AG04450 (cell line): ENCODE measurements around the gene MYO10. TPM values are rescaled to one million over a fixed set of nuclear protein-coding genes. Genes with fewer than 3 reads are reported as not detected.

Experiments used
- CTCF ChIA-PET: fragments of 300-600, 350-600 bp; formaldehyde crosslinking; extraction: SDS; loops from one replicate; lab custom pipeline; 2022; ENCODE audit warnings: antibody characterized with exemption, inconsistent platforms; lab: Charles Lee
- POLR2A ChIA-PET: fragments of 350-600 bp; formaldehyde crosslinking; extraction: SDS; loops from one replicate; lab custom pipeline; 2021; ENCODE audit warnings: antibody characterized with exemption, inconsistent platforms; lab: Yijun Ruan, JAX
- DNase-seq: peaks from one replicate; pipeline ENCODE4 v3.0.0-alpha.2; 2011; ENCODE audit warnings: low read depth, low spot score
- H3K27ac ChIP-seq: one replicate; pipeline ENCODE4 v1.5.1; 2012; ENCODE audit warnings: low read depth, low read length, control low read depth
- H3K27me3 ChIP-seq: one replicate; pipeline ENCODE4 v1.6.0; 2012; ENCODE audit warnings: low read length; ENCODE audit not compliant: control insufficient read depth, insufficient read depth
- H3K4me3 ChIP-seq: 2 replicates; pipeline ENCODE4 v1.5.1; 2011; ENCODE audit warnings: mild to moderate bottlenecking, low read depth, low read length, control low read depth
- H3K9me3 ChIP-seq: 2 replicates; pipeline ENCODE4 v1.5.1; 2012; ENCODE audit warnings: low read length; ENCODE audit not compliant: control insufficient read depth, insufficient read depth
- polyA plus RNA-seq: library from polyadenylated mRNA; depleted of rRNA; stranded (reverse); fragments of >200 nt; gene quantifications from 2 replicates; pipeline ENCODE4 v1.2.3, GENCODE V29; 2011
- TF ChIP-seq, protein P1 (sequence below): IDR thresholded peaks from 2 replicates; pipeline ENCODE4 v1.5.1; 2011; ENCODE audit warnings: low read depth, low read length, control low read depth, inconsistent platforms

The MYO10 gene
- polyA plus RNA-seq, 1 experiment = 37.0 TPM

DNA sequence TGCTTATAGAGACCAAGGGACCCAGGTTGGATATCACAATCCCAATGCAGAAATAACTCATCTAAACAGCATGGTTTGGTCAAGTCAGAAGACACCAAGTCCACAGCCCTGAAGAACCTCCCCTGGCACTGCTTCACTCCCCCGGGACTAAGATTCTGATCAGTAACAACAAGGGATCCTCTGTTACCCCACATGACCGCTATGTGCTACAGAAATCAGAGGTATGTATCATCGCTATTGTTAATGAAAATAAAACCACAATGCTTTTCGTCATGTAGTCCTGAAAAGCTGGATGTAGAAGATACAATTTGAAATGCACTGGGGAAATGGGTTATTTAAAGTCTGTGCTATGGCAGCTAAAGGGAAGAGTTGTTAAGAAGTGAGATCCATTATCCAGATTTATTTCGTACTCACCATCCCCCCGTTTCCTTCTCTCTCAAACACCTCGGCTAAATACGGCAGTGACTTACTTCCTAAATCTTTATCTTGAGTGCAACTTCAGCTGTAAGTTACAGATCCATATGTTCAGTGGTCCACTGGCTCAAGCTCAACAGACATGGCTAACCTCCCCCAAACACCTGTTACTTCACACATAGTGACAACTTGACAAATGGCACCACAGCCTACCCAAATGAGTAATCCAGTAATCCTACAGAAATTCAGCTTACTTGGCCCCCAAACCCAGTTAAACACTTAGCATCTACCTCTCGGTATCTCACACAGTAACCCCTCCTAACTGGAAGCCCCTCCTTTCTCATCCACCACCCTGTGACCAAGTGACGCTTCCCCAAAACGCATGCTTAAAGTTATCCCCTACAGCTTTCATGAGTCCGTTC lies 129.2 kb downstream of the MYO10 start:
- DNase-seq = no peak
- TF ChIP-seq, protein P1, sequence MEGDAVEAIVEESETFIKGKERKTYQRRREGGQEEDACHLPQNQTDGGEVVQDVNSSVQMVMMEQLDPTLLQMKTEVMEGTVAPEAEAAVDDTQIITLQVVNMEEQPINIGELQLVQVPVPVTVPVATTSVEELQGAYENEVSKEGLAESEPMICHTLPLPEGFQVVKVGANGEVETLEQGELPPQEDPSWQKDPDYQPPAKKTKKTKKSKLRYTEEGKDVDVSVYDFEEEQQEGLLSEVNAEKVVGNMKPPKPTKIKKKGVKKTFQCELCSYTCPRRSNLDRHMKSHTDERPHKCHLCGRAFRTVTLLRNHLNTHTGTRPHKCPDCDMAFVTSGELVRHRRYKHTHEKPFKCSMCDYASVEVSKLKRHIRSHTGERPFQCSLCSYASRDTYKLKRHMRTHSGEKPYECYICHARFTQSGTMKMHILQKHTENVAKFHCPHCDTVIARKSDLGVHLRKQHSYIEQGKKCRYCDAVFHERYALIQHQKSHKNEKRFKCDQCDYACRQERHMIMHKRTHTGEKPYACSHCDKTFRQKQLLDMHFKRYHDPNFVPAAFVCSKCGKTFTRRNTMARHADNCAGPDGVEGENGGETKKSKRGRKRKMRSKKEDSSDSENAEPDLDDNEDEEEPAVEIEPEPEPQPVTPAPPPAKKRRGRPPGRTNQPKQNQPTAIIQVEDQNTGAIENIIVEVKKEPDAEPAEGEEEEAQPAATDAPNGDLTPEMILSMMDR = no peak
- POLR2A ChIA-PET = no interaction called here
- Histone ChIP-seq H3K4me3 (no peak overlapping the region), H3K27me3 (no peaks in the 10 kb centered on the region), H3K9me3 (no peaks in the 10 kb centered on the region; the same call in 1 of the 2 replicates), H3K27ac (no peak overlapping the region)
- CTCF ChIA-PET = interaction anchor here (0.6 to 3.3 kb wide), 4 partner anchors 15 to 383 kb away, joined by 3 to 19 read pairs (median 4); no protein-coding TSS in a partner anchor

DNA sequence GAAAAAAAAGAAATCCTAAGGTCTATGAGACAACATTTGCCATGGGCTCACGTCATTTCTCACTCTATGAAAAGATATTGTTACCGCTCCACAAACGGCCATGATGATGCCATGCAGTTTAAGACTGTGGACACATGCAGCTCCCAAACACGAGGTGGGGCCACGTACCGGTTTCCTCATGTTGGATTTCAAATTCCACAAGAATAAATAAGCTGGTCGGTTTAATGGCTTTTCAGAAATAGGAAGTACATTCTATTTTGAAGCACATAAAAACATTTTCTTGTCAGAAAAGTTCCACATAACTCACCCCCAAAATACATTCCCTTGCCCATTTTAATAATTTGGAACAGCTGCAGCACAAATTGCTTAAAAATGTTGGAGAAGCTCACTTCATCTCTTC lies 130.6 kb downstream of the MYO10 start:
- TF ChIP-seq, protein P1 = no peak
- ChIA-PET CTCF (interaction anchor here (1.1 to 3.3 kb wide), 3 partner anchors 14 to 384 kb away, joined by 4 to 19 read pairs (median 8); no protein-coding TSS in a partner anchor), POLR2A (interaction anchor here (0.7 kb wide), 1 partner anchor 194 kb away, joined by 9 read pairs; no protein-coding TSS in a partner anchor)
- no peak overlapping the region for H3K4me3 ChIP-seq
- no peak for DNase-seq
- no peaks in the 10 kb centered on the region for H3K27me3 ChIP-seq
- H3K9me3 ChIP-seq = no peaks in the 10 kb centered on the region; the same call in 1 of the 2 replicates
- H3K27ac ChIP-seq = no peak overlapping the region

DNA sequence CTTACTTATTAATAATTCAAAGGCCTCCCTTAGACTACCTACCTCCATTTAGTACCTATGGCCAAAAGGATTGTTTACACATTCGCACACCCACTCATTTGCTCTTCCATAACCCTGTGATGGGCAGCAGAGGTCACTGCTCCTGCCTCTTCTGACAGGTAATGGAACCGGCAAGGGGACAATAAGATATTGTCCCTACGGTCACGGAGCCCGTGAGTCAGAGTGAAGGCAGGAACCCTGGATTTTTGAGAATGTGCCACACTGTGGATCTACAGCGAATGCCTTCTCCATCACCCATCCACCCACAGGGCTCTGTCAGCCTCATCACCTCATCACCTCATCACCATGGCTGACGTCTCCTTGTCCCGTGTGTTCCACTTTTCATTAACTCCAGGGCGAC lies 132.3 kb downstream of the MYO10 start:
- Histone ChIP-seq H3K4me3 (no peak overlapping the region), H3K9me3 (no peaks in the 10 kb centered on the region; the same call in 1 of the 2 replicates), H3K27ac (no peak overlapping the region), H3K27me3 (no peaks in the 10 kb centered on the region)
- POLR2A ChIA-PET = no interaction called here
- CTCF ChIA-PET = interaction anchor here (1.0 kb wide), 2 partner anchors 13 to 386 kb away, joined by 3 to 6 read pairs; no protein-coding TSS in a partner anchor
- DNase-seq = no peak
- TF ChIP-seq, protein P1 = no peak

DNA sequence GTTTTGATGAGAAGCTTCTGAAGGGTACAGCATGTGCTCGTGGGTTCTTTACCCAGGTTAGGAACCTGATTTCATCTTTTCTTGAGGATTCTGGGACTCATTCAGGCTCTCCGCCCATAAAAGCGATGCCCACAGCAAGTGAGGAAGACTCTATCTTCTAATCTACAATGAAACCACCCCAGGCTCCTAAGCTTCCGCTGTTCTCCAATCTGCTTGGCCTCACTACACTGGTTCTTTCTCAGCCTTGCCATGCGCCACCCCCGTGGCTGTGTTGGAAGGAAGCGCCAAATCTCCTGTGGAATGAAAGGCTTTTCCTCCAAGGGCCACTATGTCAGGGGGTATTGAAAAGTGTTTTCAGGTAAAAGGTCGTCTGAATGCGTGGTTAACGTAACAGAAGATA lies 135.6 kb downstream of the MYO10 start:
- Histone ChIP-seq H3K27ac (no peak overlapping the region), H3K27me3 (no peaks in the 10 kb centered on the region), H3K4me3 (no peak overlapping the region), H3K9me3 (no peaks in the 10 kb centered on the region)
- no peak for DNase-seq
- TF ChIP-seq, protein P1 = no peak
- ChIA-PET CTCF (interaction anchor here (1.5 kb wide), 1 partner anchor 9 kb away, joined by 5 read pairs; no protein-coding TSS in a partner anchor), POLR2A (no interaction called here)

DNA sequence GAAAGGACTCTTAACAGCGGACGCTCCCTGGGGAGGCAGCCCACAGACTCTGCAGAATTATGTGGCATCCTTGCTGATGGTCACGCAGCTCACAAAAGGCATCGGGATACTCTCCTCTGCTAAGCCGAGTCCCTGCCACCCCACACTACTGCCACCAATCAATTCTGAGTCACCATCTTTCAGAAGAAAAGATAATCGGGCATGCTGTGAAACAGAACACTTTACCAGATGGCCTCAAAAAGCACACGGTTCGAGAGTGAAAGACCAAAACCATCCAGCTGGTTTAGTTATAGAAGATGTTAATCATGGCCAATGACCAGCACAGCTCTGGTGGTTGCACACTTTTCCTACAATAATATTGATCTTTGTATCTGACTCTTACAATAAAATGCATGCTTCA lies 136.3 kb downstream of the MYO10 start:
- CTCF ChIA-PET = interaction anchor here (1.5 kb wide), 1 partner anchor 9 kb away, joined by 5 read pairs; no protein-coding TSS in a partner anchor

More for the DNA sequence above, 136.3 kb downstream of the MYO10 start:
- POLR2A ChIA-PET = no interaction called here
- H3K27ac ChIP-seq = no peak overlapping the region
- no peaks in the 10 kb centered on the region for H3K9me3 ChIP-seq
- H3K27me3 ChIP-seq = no peaks in the 10 kb centered on the region
- DNase-seq = no peak
- TF ChIP-seq, protein P1 = no peak
- H3K4me3 ChIP-seq = no peak overlapping the region
